Astrocyte (in vitro differentiated cells and primary cell): Measurements from ENCODE around the gene ISG15. TPM values are rescaled to one million over a fixed set of nuclear protein-coding genes. Genes with fewer than 3 reads are reported as not detected.
A peak's percentile ranks its signal among the peaks of the same experiment; 100 is the strongest.

Experiments used
- DNase-seq: peaks from one replicate; pipeline ENCODE4 v3.0.0-alpha.2; 2010; ENCODE audit warnings: low read depth
- FAIRE-seq: peaks from 2 replicates; lab custom pipeline; 2011; peaks lifted over from hg19 to GRCh38; lab: Jason Lieb, UNC
- H2AFZ ChIP-seq: 2 replicates; pipeline ENCODE4 v1.6.0; 2012; ENCODE audit warnings: low read depth, low read length, inconsistent platforms
- H3K27ac ChIP-seq: 2 replicates; pipeline ENCODE4 v1.5.1; 2011; ENCODE audit warnings: low read depth, low read length, inconsistent platforms
- H3K27me3 ChIP-seq: 2 replicates; pipeline ENCODE4 v1.6.0; 2011; ENCODE audit warnings: low read length, inconsistent platforms; ENCODE audit not compliant: insufficient read depth
- H3K36me3 ChIP-seq: 2 replicates; pipeline ENCODE4 v1.5.1; 2011; ENCODE audit warnings: low read length, inconsistent platforms; ENCODE audit not compliant: insufficient read depth
- H3K4me1 ChIP-seq: 2 replicates; pipeline ENCODE4 v1.5.1; 2011; ENCODE audit warnings: low read length, inconsistent platforms; ENCODE audit not compliant: insufficient read depth
- H3K4me2 ChIP-seq: 2 replicates; pipeline ENCODE4 v1.6.0; 2012; ENCODE audit warnings: low read length, inconsistent platforms
- H3K4me3 ChIP-seq: 2 replicates; pipeline ENCODE4 v1.5.1; 2011; ENCODE audit warnings: low read depth, mild to moderate bottlenecking, low read length, inconsistent platforms; ENCODE audit not compliant: insufficient read depth
- H3K79me2 ChIP-seq: 2 replicates; pipeline ENCODE4 v1.6.0; 2012; ENCODE audit warnings: mild to moderate bottlenecking, low read length, inconsistent platforms; ENCODE audit not compliant: insufficient read depth
- H3K9ac ChIP-seq: 2 replicates; pipeline ENCODE4 v1.6.0; 2012; ENCODE audit warnings: mild to moderate bottlenecking, low read length, inconsistent platforms
- H3K9me3 ChIP-seq: 2 replicates; pipeline ENCODE4 v1.5.1; 2012; ENCODE audit warnings: low read depth, mild to moderate bottlenecking, low read length, inconsistent platforms; ENCODE audit not compliant: insufficient read depth
- H4K20me1 ChIP-seq: 2 replicates; pipeline ENCODE4 v1.6.0; 2012; ENCODE audit warnings: low read length, inconsistent platforms; ENCODE audit not compliant: insufficient read depth
- H3K27ac Mint-ChIP-seq: one replicate; pipeline ENCODE4 v1.8.0; 2021; ENCODE audit warnings: mild to moderate bottlenecking, mixed read lengths; ENCODE audit not compliant: unreplicated experiment
- H3K27me3 Mint-ChIP-seq: one replicate; pipeline ENCODE4 v1.8.0; 2021; ENCODE audit warnings: low read depth, mixed read lengths; ENCODE audit not compliant: unreplicated experiment
- H3K36me3 Mint-ChIP-seq: one replicate; pipeline ENCODE4 v1.8.0; 2021; ENCODE audit warnings: low read depth, mixed read lengths; ENCODE audit not compliant: unreplicated experiment
- H3K4me1 Mint-ChIP-seq: one replicate; pipeline ENCODE4 v1.8.0; 2021; ENCODE audit warnings: low read depth, mixed read lengths; ENCODE audit not compliant: unreplicated experiment
- H3K4me3 Mint-ChIP-seq: one replicate; pipeline ENCODE4 v1.8.0; 2021; ENCODE audit warnings: mild to moderate bottlenecking, moderate library complexity, mixed read lengths; ENCODE audit not compliant: unreplicated experiment
- H3K9me3 Mint-ChIP-seq: one replicate; pipeline ENCODE4 v1.8.0; 2021; ENCODE audit warnings: mild to moderate bottlenecking, mixed read lengths; ENCODE audit not compliant: unreplicated experiment
- EZH2 ChIP-seq: IDR thresholded peaks from 2 replicates; pipeline ENCODE4 v1.6.1; 2012; ENCODE audit warnings: mild to moderate bottlenecking, low read length, inconsistent platforms; ENCODE audit not compliant: insufficient read depth
- total RNA-seq: library from RNA; stranded (reverse); gene quantifications from 2 replicates; pipeline ENCODE4 v1.2.1, GENCODE V29; 2021
- TF ChIP-seq, protein P1 (sequence below): IDR thresholded peaks from 2 replicates; pipeline ENCODE4 v1.5.1; 2011; ENCODE audit warnings: low read depth, mild to moderate bottlenecking, inconsistent platforms, low read length, moderate library complexity; ENCODE audit not compliant: insufficient read depth

Gene ISG15
- total RNA-seq, 1 donor from 2014 or later: 1,830 TPM

DNA sequence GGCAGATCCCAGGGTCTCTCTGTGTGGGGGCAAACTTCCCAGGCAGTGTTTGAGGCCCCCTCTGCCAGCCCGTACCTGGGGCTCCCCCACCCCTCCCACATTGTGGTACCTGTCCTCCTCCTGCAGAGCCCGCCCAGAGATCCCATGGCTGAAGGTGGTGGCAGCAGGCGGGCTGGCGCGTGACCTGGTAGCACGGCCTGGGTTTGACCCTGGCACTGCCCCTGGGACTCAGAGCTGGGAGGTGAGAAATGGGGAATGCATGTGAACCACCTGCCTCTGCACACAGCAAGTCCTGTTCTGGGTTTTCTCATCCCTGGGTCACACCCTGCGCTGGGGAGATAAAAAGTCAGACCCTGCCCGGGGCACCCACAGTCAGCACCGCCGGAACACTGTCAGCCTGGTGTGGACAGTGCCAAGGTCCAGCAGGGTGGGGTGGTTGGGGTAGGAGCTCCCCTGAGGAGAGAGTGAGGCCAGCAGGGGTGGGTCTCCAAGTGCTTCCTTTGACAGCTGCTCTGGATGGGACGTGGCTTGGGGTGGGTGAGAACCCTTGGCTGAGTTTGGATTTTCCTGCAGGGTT lies 18.4 kb downstream of the ISG15 start:
- H3K4me1 ChIP-seq: peaks cover 5% of the 10 kb centered on the region
- H3K4me3 ChIP-seq: no peak overlapping the region
- H3K9ac ChIP-seq: no peak overlapping the region
- H3K4me1 Mint-ChIP-seq: peaks cover 15% of the 10 kb centered on the region
- H3K27ac Mint-ChIP-seq: peak overlapping the region; percentile 94
- H3K9me3 ChIP-seq: no peaks in the 10 kb centered on the region
- H3K36me3 Mint-ChIP-seq: peaks cover 6% of the 10 kb centered on the region
- H3K27me3 ChIP-seq: no peaks in the 10 kb centered on the region
- FAIRE-seq (no peak), DNase-seq (no peak)
- H3K4me2 ChIP-seq: no peak overlapping the region
- no peaks in the 10 kb centered on the region for H3K36me3 ChIP-seq
- no peak overlapping the region for H2AFZ ChIP-seq
- peaks cover 84% of the 10 kb centered on the region for H4K20me1 ChIP-seq
- no peak for TF ChIP-seq EZH2
- TF ChIP-seq, protein P1, sequence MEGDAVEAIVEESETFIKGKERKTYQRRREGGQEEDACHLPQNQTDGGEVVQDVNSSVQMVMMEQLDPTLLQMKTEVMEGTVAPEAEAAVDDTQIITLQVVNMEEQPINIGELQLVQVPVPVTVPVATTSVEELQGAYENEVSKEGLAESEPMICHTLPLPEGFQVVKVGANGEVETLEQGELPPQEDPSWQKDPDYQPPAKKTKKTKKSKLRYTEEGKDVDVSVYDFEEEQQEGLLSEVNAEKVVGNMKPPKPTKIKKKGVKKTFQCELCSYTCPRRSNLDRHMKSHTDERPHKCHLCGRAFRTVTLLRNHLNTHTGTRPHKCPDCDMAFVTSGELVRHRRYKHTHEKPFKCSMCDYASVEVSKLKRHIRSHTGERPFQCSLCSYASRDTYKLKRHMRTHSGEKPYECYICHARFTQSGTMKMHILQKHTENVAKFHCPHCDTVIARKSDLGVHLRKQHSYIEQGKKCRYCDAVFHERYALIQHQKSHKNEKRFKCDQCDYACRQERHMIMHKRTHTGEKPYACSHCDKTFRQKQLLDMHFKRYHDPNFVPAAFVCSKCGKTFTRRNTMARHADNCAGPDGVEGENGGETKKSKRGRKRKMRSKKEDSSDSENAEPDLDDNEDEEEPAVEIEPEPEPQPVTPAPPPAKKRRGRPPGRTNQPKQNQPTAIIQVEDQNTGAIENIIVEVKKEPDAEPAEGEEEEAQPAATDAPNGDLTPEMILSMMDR: no peak
- peak overlapping the region; percentile 75 for H3K4me3 Mint-ChIP-seq
- H3K27ac ChIP-seq: no peak overlapping the region
- H3K79me2 ChIP-seq: peaks cover 16% of the 10 kb centered on the region
- H3K9me3 Mint-ChIP-seq: no peaks in the 10 kb centered on the region
- H3K27me3 Mint-ChIP-seq: no peaks in the 10 kb centered on the region

DNA sequence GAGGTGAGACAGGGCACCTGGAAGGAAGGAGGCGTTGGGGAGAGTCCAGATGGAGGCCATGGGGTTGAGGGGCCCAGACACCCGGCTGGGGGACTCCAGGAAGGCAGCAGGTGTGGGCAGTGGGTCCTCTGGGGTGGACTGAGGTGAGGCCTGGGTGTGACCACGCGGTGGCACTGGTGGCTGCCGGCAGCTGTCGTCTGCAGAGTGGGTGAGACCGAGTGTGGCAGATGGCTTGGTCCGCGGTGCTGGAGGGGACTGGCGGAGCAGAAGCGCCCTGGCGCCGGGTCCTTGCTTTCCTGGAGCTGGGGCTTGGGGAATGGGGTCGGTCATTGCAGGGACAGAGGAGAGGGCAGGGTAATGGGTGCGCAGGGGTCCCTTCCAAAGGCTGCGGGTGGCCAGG lies 19.1 kb downstream of the ISG15 start:
- peak overlapping the region; percentile 75 for H3K4me3 Mint-ChIP-seq
- Histone ChIP-seq H3K4me2 (peak overlapping the region; percentile 82), H3K27me3 (no peaks in the 10 kb centered on the region), H3K4me1 (peaks cover 5% of the 10 kb centered on the region), H3K27ac (no peak overlapping the region), H2AFZ (no peak overlapping the region), H3K79me2 (peaks cover 9% of the 10 kb centered on the region), H4K20me1 (peaks cover 84% of the 10 kb centered on the region), H3K9me3 (no peaks in the 10 kb centered on the region), H3K4me3 (no peak overlapping the region), H3K9ac (peak overlapping the region; percentile 48), H3K36me3 (no peaks in the 10 kb centered on the region)
- peaks cover 4% of the 10 kb centered on the region for H3K36me3 Mint-ChIP-seq
- FAIRE-seq (no peak), DNase-seq (no peak)
- no peaks in the 10 kb centered on the region for H3K9me3 Mint-ChIP-seq
- H3K4me1 Mint-ChIP-seq: peaks cover 15% of the 10 kb centered on the region
- peak overlapping the region; percentile 94 for H3K27ac Mint-ChIP-seq
- no peaks in the 10 kb centered on the region for H3K27me3 Mint-ChIP-seq
- TF ChIP-seq, protein P1: no peak
- TF ChIP-seq EZH2: no peak

DNA sequence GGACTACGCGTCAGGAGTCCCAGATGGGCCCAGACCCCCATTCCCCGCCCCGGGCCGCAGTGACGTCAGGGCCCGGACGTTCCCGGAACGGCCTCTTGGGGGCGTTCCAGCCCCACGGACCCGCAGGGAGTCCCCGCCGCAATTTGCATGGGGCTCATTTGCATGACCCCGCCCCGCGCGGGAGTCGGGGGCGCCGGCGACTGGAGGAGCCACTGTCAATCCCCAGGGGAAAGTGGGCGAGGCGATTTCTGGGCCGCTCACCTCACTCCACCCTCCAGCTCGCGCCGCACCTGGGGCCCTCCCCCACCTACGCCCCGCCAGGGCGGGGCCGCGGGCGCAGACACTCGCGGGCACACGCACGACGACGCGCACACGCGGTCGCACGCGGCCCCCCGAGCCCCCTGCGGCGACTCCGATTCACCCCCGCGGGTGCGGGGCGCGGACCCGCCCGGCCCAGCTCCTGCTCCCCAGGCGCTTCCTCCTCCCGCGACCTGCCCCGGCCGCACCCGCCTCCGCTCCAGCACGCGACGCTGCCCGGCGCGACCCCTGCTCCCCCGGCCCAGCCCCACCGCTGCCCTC lies 19.8 kb downstream of the ISG15 start:
- FAIRE-seq: no peak

More for the DNA sequence above, 19.8 kb downstream of the ISG15 start:
- H4K20me1 ChIP-seq: peaks cover 84% of the 10 kb centered on the region
- Mint-ChIP-seq H3K4me3 (no peak overlapping the region), H3K27ac (no peak overlapping the region), H3K9me3 (no peaks in the 10 kb centered on the region), H3K27me3 (no peaks in the 10 kb centered on the region), H3K36me3 (peaks cover 8% of the 10 kb centered on the region), H3K4me1 (peaks cover 15% of the 10 kb centered on the region)
- H3K4me2 ChIP-seq: peak overlapping the region; percentile 82
- H3K4me3 ChIP-seq: peak overlapping the region; percentile 39
- peaks cover 3% of the 10 kb centered on the region for H3K79me2 ChIP-seq
- H3K4me1 ChIP-seq: peaks cover 5% of the 10 kb centered on the region
- peak overlapping the region; percentile 48 for H3K9ac ChIP-seq
- no peaks in the 10 kb centered on the region for H3K27me3 ChIP-seq
- no peaks in the 10 kb centered on the region for H3K36me3 ChIP-seq
- H3K27ac ChIP-seq: no peak overlapping the region
- no peaks in the 10 kb centered on the region for H3K9me3 ChIP-seq
- no peak overlapping the region for H2AFZ ChIP-seq
- peak; percentile 53 for TF ChIP-seq EZH2
- TF ChIP-seq, protein P1: peak; percentile 42
- peak; percentile 42 for DNase-seq
